Fibroblast of skin of left quadriceps (primary cell): Measurements from ENCODE around the gene UBC.
A peak's percentile ranks its signal among the peaks of the same experiment; 100 is the strongest.

Experiments used
- DNase-seq, 2 experiments: peaks; one replicate each; pipeline ENCODE4 v3.0.0-alpha.2; 2013; ENCODE audit warnings: low read depth in 2 of 2

UBC gene

DNA sequence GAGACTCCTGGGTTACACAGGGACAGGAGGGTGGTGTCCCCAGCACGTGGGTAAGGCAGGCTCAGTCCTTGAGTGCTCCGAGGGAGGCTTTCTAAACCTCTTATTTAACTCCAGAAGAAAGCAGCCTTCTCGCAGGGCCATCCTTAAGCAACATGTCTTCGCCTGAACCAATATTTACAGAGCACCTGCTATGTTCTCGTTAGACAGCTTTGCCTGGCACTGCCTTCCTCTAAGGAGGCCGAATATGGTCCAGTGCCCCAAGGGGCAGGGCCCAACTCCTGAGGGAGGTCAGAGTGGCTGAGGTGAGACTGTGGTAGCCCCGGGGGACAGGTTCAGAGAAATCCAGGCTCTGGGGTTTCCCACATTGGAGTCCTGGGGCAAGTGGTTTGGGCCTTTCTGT is 48.7 kb downstream of the UBC start:
- no peak for DNase-seq

GRCh38 chr12:124864326-124864752 is 50.1 kb downstream of the UBC start:
- no peak for DNase-seq

GRCh38 chr12:124863416-124864325 is 50.8 kb downstream of the UBC start, which contains the start of gene SCARB1:
TSS of gene SCARB1 (minus strand) at chr12:124863864. CDS start at chr12:124863720, 144 bp downstream.
- peak; percentile 55 to 60 for DNase-seq

DNA sequence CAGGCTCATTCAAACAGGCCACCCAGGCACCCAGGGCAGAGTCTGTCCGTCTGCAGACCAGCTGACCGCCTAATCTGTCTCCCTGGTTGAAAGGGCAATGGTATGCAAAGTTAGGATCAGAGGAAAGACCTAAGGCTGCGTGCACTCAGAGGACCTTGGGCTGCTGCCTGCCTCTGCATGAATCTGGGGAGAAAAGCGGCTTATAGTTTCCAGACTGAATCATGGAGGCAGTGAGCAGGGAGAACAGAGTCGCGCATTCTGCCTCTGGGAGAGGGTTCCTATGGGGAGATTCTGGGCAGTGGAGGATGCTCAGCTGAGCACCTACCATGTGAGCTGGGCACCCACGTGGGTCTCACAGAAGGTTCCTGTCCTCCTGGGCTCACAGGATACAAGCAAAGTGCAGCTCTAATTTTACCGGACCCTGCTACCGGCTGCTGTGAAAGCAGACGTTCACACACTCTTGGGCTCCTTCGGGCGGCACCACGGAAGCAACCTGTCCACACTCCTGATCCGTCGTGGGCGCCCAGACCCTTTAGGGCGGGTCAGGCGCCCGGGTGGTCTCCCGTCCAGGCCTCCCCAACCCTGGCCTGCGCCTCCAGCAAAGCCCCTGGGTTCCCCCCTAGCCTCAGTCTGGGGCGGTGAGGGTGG is 51.6 kb downstream of the UBC start:
- no peak for DNase-seq

DNA sequence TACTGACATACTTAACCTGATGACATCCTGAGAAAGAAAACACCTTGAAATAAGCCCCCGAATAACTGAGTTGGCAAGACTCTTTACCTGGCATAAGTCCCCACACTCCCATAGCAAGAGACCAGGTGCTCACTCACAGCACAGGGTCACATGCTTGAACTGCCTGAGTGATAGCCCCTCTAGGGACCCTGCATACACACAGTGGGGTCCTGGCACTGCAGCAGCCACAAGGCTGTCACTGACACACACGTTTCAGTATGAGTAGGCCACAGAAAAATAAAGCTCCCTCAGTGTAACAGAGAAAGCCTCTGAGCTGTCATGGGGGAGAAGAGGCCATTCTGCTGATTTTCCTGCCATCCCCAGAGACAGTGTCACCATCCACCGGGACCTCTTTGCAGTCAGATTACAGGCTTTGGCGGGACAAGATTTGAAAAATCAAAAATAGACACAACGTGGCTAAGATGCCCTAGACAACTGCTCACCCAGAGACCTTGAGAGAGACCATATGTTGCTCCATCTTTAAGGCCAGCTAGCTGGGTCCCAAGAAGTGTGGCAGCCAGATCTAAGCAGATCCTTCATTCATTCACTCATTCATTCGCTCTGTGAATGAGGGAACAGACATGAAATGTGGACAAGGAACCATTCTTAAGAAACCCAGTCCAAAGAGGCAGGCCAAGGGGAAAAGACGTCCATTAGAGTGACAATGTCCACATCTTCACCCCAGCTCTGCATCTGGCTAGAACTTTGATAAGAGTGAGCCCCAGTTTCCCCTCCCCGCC is 52.4 kb downstream of the UBC start:
- DNase-seq, result no peak
